ENCODE results near the gene ZNF678. TPM values are rescaled to one million over a fixed set of nuclear protein-coding genes. Genes with fewer than 3 reads are reported as not detected.
A peak's percentile ranks its signal among the peaks of the same experiment; 100 is the strongest.

Gene ZNF678
- total and polyA plus RNA-seq, 9 of the 15 experiments (the other 6 are each of a cell fraction or from before 2014, with no cell fraction given), result 3.0 to 16.8 (median 8.0) TPM

- FAIRE-seq (no peak), DNase-seq (ENCODE audit: extremely low read depth in 1 of 4, low spot score in 3 of 4) (peak in 1 of 4 experiments; percentile 11), ATAC-seq (no peak)
- no peaks in the 10 kb centered on the region for H3K79me2 ChIP-seq (ENCODE audit: control insufficient read depth, insufficient read depth, low read length)
- intact Hi-C loops (cut with micrococcal nuclease) (no loop called here), in situ Hi-C loops (cut with MboI) (no loop called here)
- no peak overlapping the region for H3K27ac ChIP-seq (ENCODE audit: extremely low read depth, low read depth, low read length)
- no peak overlapping the region for H3K4me3 ChIP-seq
- no peaks in the 10 kb centered on the region for H3K36me3 ChIP-seq (ENCODE audit: control insufficient read depth, insufficient read depth, low read length)
- H2AFZ ChIP-seq (ENCODE audit: low read depth, low read length), result no peak overlapping the region
- no peaks in the 10 kb centered on the region for H3K9me1 ChIP-seq (ENCODE audit: control insufficient read depth, insufficient read depth, low read length)
- ChIA-PET CTCF (ENCODE audit: low intra/inter-chr PET ratio) (no interaction called here), POLR2A (interaction anchor here (0.6 kb wide), 1 partner anchor 668 kb away, joined by 3 read pairs; no protein-coding TSS in a partner anchor)
- H4K20me1 ChIP-seq (replicated peaks; ENCODE audit: control insufficient read depth, insufficient read depth, low read length), result no peaks in the 10 kb centered on the region
- 8% methylated on average over 2 of the region's 2 CpGs for WGBS (ENCODE audit: insufficient coverage, low coverage, missing lambda C conversion rate)
- peaks cover 0 to 7% of the 10 kb centered on the region in 2 experiments; a peak in 1 of 5 replicates for H3K27me3 ChIP-seq (ENCODE audit: control insufficient read depth in 2 of 2, insufficient read depth in 2 of 2, low read length in 2 of 2)
- H3K9me3 ChIP-seq (replicated peaks; ENCODE audit: control insufficient read depth, insufficient read depth, low read depth, low read length), result peaks cover under 1% of the 10 kb centered on the region; the same call in 1 of the 2 replicates
- no peak overlapping the region for H3K9ac ChIP-seq (ENCODE audit: insufficient read depth in 1 of 2, low read depth in 2 of 2, low read length in 2 of 2)
- no peaks in the 10 kb centered on the region for H3K4me1 ChIP-seq (replicated peaks in 1 of 2; ENCODE audit: control insufficient read depth in 2 of 2, insufficient read depth in 2 of 2, low read length in 2 of 2)
- no peak overlapping the region for H3K4me2 ChIP-seq (ENCODE audit: insufficient read depth, low read length)
- BruUV-seq (replicated peaks), result no TSS peak
- TF ChIP-seq U2AF1 (optimal IDR thresholded peaks at IDR 0.05; ENCODE audit: low read depth, low read length) (no peak), CTBP1 (IDR thresholded peaks at IDR 0.05; ENCODE audit: borderline replicate concordance) (peak; percentile 22; the same call in 1 of the 2 replicates), FOXA3 (CRISPR knock-in tag; conservative IDR thresholded peaks at IDR 0.05 in 1 of 2, IDR thresholded peaks at IDR 0.05 in 1 of 2) (peak in 1 of 2 experiments; percentile 8; a peak in 1 of 4 replicates), HEY1 (CRISPR knock-in tag; IDR thresholded peaks at IDR 0.05; ENCODE audit: borderline replicate concordance) (no peak), MCM7 (IDR thresholded peaks at IDR 0.05) (no peak), CBX8 (IDR thresholded peaks at IDR 0.05; ENCODE audit: borderline replicate concordance, extremely low read depth, low read depth, low read length, poor library complexity, severe bottlenecking) (no peak), JUND (IDR thresholded peaks at IDR 0.05; ENCODE audit: borderline replicate concordance, low read depth, low read length) (peak; percentile 72), JUND (tag; IDR thresholded peaks at IDR 0.05; ENCODE audit: borderline replicate concordance, low read depth, low read length) (peak; percentile 66; the same call in 1 of the 3 replicates), ZNF184 (CRISPR knock-in tag; IDR thresholded peaks at IDR 0.05) (no peak), PML (IDR thresholded peaks at IDR 0.05; ENCODE audit: low read length) (no peak), ATF3 (IDR thresholded peaks at IDR 0.05) (peak; percentile 95), ATF3 (CRISPR knock-in tag; conservative IDR thresholded peaks at IDR 0.05) (no peak), ZBTB26 (CRISPR knock-in tag; IDR thresholded peaks at IDR 0.05) (no peak), BACH1 (tag; IDR thresholded peaks at IDR 0.05) (no peak), FOSL1 (tag; conservative IDR thresholded peaks at IDR 0.05) (peak; percentile 50), POLR2H (tag; IDR thresholded peaks at IDR 0.05; ENCODE audit: low read depth) (no peak), ZNF316 (IDR thresholded peaks at IDR 0.05) (no peak), CBFA2T3 (IDR thresholded peaks at IDR 0.05) (no peak), LEF1 (IDR thresholded peaks at IDR 0.05) (no peak; the same call in 1 of the 2 replicates), SRSF9 (IDR thresholded peaks at IDR 0.05; ENCODE audit: borderline replicate concordance, low read depth, low read length) (no peak), STAG1 (CRISPR knock-in tag; IDR thresholded peaks at IDR 0.05; ENCODE audit: borderline replicate concordance) (no peak), RCOR1 (IDR thresholded peaks at IDR 0.05; ENCODE audit: borderline replicate concordance in 1 of 2, low read depth in 2 of 2, low read length in 2 of 2) (peak in 1 of 2 experiments; percentile 41; a peak in 1 of 4 replicates), RBM34 (IDR thresholded peaks at IDR 0.05; ENCODE audit: borderline replicate concordance, insufficient read depth, low read length) (no peak), POLR2A (conservative IDR thresholded peaks at IDR 0.05) (no peak), SMARCA4 (IDR thresholded peaks at IDR 0.05) (peak; percentile 58; the same call in 1 of the 2 replicates)
Observed at GRCh38 chr1:227526524-227526923, 36.8 kb upstream of the ZNF678 start.

All from K562 (cell line).